HK-2 (cell line): ENCODE measurements around the gene PLXNA4.
"Not testable (repeated sequence)": the region's sequence is repeated elsewhere in the genome, so short reads cannot be mapped to it uniquely, and the experiment has no call there.

Experiments
- DNase-seq: peaks from one replicate; pipeline ENCODE4 v3.0.0-alpha.2; 2018; ENCODE audit not compliant: unreplicated experiment

PLXNA4 gene

GRCh38 chr7:132179080-132179430 is 397.2 kb downstream of the PLXNA4 start:
- DNase-seq, result no peak

GRCh38 chr7:132178402-132179079 is 397.7 kb downstream of the PLXNA4 start:
- not testable (repeated sequence) for DNase-seq

- DNase-seq, result no peak
Observed at GRCh38 chr7:132177708-132178401, 398.4 kb downstream of the PLXNA4 start.

- no peak for DNase-seq
Observed at GRCh38 chr7:132176719-132177118, 399.6 kb downstream of the PLXNA4 start.

- DNase-seq, result no peak
Observed at GRCh38 chr7:132171130-132171576, 405.1 kb downstream of the PLXNA4 start.

GRCh38 chr7:132169730-132170129 is 406.5 kb downstream of the PLXNA4 start:
- no peak for DNase-seq

GRCh38 chr7:132168239-132168638 is 408.0 kb downstream of the PLXNA4 start:
- DNase-seq, result no peak

GRCh38 chr7:132165695-132166094 is 410.6 kb downstream of the PLXNA4 start:
- DNase-seq, result not testable (repeated sequence)

GRCh38 chr7:132164558-132165125 is 411.6 kb downstream of the PLXNA4 start:
- no peak for DNase-seq

GRCh38 chr7:132162556-132163144 is 413.6 kb downstream of the PLXNA4 start:
- no peak for DNase-seq

- DNase-seq, result no peak
Observed at GRCh38 chr7:132161976-132162375, 414.3 kb downstream of the PLXNA4 start.

- no peak for DNase-seq
Observed at GRCh38 chr7:132161533-132161915, 414.7 kb downstream of the PLXNA4 start.

- DNase-seq, result no peak
Observed at GRCh38 chr7:132160611-132161532, 415.4 kb downstream of the PLXNA4 start.

- no peak for DNase-seq
Observed at GRCh38 chr7:132158841-132159240, 417.4 kb downstream of the PLXNA4 start.

- DNase-seq, result no peak
Observed at GRCh38 chr7:132158166-132158565, 418.1 kb downstream of the PLXNA4 start.

GRCh38 chr7:132155715-132156114 is 420.6 kb downstream of the PLXNA4 start:
- no peak for DNase-seq

- DNase-seq, result no peak
Observed at GRCh38 chr7:132154695-132155471, 421.4 kb downstream of the PLXNA4 start.

GRCh38 chr7:132154248-132154647 is 422.0 kb downstream of the PLXNA4 start:
- no peak for DNase-seq

GRCh38 chr7:132152131-132152889 is 424.0 kb downstream of the PLXNA4 start:
- DNase-seq, result no peak

GRCh38 chr7:132150711-132151110 is 425.6 kb downstream of the PLXNA4 start:
- no peak for DNase-seq
